Epithelial cell of esophagus (primary cell): ENCODE data around the gene C5AR2.

Source experiments
- DNase-seq: peaks from one replicate; pipeline ENCODE4 v3.0.0; 2010; ENCODE audit warnings: low read depth
- H3K4me3 ChIP-seq: 2 replicates; pipeline ENCODE4 v1.5.1; 2011; ENCODE audit warnings: mild to moderate bottlenecking, low read length, control low read depth
- CTCF ChIP-seq: IDR thresholded peaks from 2 replicates; pipeline ENCODE4 v1.5.1; 2011; ENCODE audit warnings: low read depth, mild to moderate bottlenecking, low read length, control low read depth, inconsistent platforms; ENCODE audit not compliant: insufficient read depth; ENCODE audit errors: missing control alignments

C5AR2 gene

GRCh38 chr19:47313754-47314295 is 18.1 kb upstream of the C5AR2 start:
- no peak for DNase-seq
- TF ChIP-seq CTCF = no peak
- no peak overlapping the region for H3K4me3 ChIP-seq

GRCh38 chr19:47315125-47315821 is 16.7 kb upstream of the C5AR2 start:
- peak; percentile 98 for DNase-seq
- no peak overlapping the region for H3K4me3 ChIP-seq
- no peak for TF ChIP-seq CTCF

GRCh38 chr19:47316513-47316912 is 15.5 kb upstream of the C5AR2 start:
- TF ChIP-seq CTCF = no peak
- no peak overlapping the region for H3K4me3 ChIP-seq
- no peak for DNase-seq

GRCh38 chr19:47319923-47320871 is 11.8 kb upstream of the C5AR2 start:
- no peak overlapping the region for H3K4me3 ChIP-seq
- no peak for DNase-seq
- TF ChIP-seq CTCF = no peak

- TF ChIP-seq CTCF = no peak
- DNase-seq = no peak
- H3K4me3 ChIP-seq = no peak overlapping the region
Observed at GRCh38 chr19:47321630-47322029, 10.3 kb upstream of the C5AR2 start.

GRCh38 chr19:47322058-47322457 is 9.9 kb upstream of the C5AR2 start:
- TF ChIP-seq CTCF = no peak
- DNase-seq = no peak
- H3K4me3 ChIP-seq = no peak overlapping the region

- TF ChIP-seq CTCF = no peak
- H3K4me3 ChIP-seq = no peak overlapping the region
- no peak for DNase-seq
Observed at GRCh38 chr19:47323409-47323808, 8.6 kb upstream of the C5AR2 start.
